Measurements from ENCODE around the gene COX8C.

GRCh38 chr14:93317875-93318807 is 28.8 kb upstream of the COX8C start:
- TF ChIP-seq, protein P1, sequence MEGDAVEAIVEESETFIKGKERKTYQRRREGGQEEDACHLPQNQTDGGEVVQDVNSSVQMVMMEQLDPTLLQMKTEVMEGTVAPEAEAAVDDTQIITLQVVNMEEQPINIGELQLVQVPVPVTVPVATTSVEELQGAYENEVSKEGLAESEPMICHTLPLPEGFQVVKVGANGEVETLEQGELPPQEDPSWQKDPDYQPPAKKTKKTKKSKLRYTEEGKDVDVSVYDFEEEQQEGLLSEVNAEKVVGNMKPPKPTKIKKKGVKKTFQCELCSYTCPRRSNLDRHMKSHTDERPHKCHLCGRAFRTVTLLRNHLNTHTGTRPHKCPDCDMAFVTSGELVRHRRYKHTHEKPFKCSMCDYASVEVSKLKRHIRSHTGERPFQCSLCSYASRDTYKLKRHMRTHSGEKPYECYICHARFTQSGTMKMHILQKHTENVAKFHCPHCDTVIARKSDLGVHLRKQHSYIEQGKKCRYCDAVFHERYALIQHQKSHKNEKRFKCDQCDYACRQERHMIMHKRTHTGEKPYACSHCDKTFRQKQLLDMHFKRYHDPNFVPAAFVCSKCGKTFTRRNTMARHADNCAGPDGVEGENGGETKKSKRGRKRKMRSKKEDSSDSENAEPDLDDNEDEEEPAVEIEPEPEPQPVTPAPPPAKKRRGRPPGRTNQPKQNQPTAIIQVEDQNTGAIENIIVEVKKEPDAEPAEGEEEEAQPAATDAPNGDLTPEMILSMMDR (IDR thresholded peaks at IDR 0.05), result no peak
- TF ChIP-seq, protein P2, sequence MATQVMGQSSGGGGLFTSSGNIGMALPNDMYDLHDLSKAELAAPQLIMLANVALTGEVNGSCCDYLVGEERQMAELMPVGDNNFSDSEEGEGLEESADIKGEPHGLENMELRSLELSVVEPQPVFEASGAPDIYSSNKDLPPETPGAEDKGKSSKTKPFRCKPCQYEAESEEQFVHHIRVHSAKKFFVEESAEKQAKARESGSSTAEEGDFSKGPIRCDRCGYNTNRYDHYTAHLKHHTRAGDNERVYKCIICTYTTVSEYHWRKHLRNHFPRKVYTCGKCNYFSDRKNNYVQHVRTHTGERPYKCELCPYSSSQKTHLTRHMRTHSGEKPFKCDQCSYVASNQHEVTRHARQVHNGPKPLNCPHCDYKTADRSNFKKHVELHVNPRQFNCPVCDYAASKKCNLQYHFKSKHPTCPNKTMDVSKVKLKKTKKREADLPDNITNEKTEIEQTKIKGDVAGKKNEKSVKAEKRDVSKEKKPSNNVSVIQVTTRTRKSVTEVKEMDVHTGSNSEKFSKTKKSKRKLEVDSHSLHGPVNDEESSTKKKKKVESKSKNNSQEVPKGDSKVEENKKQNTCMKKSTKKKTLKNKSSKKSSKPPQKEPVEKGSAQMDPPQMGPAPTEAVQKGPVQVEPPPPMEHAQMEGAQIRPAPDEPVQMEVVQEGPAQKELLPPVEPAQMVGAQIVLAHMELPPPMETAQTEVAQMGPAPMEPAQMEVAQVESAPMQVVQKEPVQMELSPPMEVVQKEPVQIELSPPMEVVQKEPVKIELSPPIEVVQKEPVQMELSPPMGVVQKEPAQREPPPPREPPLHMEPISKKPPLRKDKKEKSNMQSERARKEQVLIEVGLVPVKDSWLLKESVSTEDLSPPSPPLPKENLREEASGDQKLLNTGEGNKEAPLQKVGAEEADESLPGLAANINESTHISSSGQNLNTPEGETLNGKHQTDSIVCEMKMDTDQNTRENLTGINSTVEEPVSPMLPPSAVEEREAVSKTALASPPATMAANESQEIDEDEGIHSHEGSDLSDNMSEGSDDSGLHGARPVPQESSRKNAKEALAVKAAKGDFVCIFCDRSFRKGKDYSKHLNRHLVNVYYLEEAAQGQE (IDR thresholded peaks at IDR 0.05; ENCODE audit: insufficient read depth in 1 of 2, low read depth in 2 of 2, low read length in 1 of 2), result no peak
- no peak for TF ChIP-seq TCF7L2 (IDR thresholded peaks at IDR 0.05; ENCODE audit: low read depth, low read length)
